Activated CD8-positive, alpha-beta T cell treated with anti-CD3 and anti-CD28 coated beads for 36 hours (primary cell): ENCODE data around the gene TPP2. TPM values are rescaled to one million over a fixed set of nuclear protein-coding genes. Genes with fewer than 3 reads are reported as not detected.

Experiments
- ATAC-seq: fragments of 200-7000 bp; cut with Tn5 transposase; one replicate; pipeline ENCODE4 v1.10.0; 2021; ENCODE audit warnings: mild to moderate bottlenecking, moderate library complexity
- CTCF ChIA-PET: fragments of 350-600 bp; sonication (Branson Sonifier 250); formaldehyde crosslinking; loops from one replicate; lab custom pipeline; 2021; ENCODE audit warnings: antibody characterized with exemption; lab: Charles Lee
- POLR2A ChIA-PET: fragments of 350-600 bp; sonication (Branson Sonifier 250); formaldehyde crosslinking; loops from one replicate; lab custom pipeline; 2021; ENCODE audit warnings: antibody characterized with exemption; lab: Charles Lee
- DNase-seq: peaks from one replicate; pipeline ENCODE4 v3.0.0-alpha.2; 2020
- H3K27ac Mint-ChIP-seq: one replicate; pipeline ENCODE4 v1.8.0; 2021; ENCODE audit warnings: mild to moderate bottlenecking, mixed read lengths
- H3K27me3 Mint-ChIP-seq: one replicate; pipeline ENCODE4 v1.8.0; 2021; ENCODE audit warnings: mixed read lengths
- H3K36me3 Mint-ChIP-seq: one replicate; pipeline ENCODE4 v1.8.0; 2021; ENCODE audit warnings: low read depth, mixed read lengths
- H3K4me1 Mint-ChIP-seq: one replicate; pipeline ENCODE4 v1.8.0; 2021; ENCODE audit warnings: low read depth, mixed read lengths
- H3K4me3 Mint-ChIP-seq: one replicate; pipeline ENCODE4 v1.8.0; 2021; ENCODE audit warnings: mild to moderate bottlenecking, moderate library complexity, mixed read lengths
- H3K9me3 Mint-ChIP-seq: one replicate; pipeline ENCODE4 v1.8.0; 2021; ENCODE audit warnings: mixed read lengths
- intact Hi-C: fragments of 100-400 bp; cut with micrococcal nuclease; formaldehyde crosslinking; loops from one replicate; pipeline ENCODE4 v1.10.0; 2022
- total RNA-seq, 2 experiments: library from RNA; stranded (reverse); gene quantifications; one replicate each; pipeline ENCODE4 v1.2.3, GENCODE V29; 2021
- TF ChIP-seq, protein P1 (sequence below): fragments of 200-600 bp; IDR thresholded peaks from one replicate; pipeline ENCODE4 v1.8.0; 2022; ENCODE audit warnings: antibody characterized with exemption, mild to moderate bottlenecking

The TPP2 gene
- total RNA-seq, 2 experiments from 2014 or later, result 70.3 to 70.8 TPM

- Mint-ChIP-seq H3K27ac (peak overlapping the region; percentile 100), H3K27me3 (no peaks in the 10 kb centered on the region), H3K4me3 (peak overlapping the region; percentile 99), H3K9me3 (no peaks in the 10 kb centered on the region), H3K36me3 (peaks cover 28% of the 10 kb centered on the region), H3K4me1 (peaks cover 59% of the 10 kb centered on the region)
- POLR2A ChIA-PET, result interaction anchor here (0.9 to 3.5 kb wide), 8 partner anchors 9 to 248 kb away, joined by 3 to 31 read pairs (median 6); partner anchors contain the start of genes ERCC5 and TEX30
- DNase-seq, result peak; percentile 41
- ATAC-seq, result peak; percentile 1
- intact Hi-C loops, result loop anchor here (5.0 kb wide), 2 partner anchors 175 to 205 kb away; partner anchors contain the start of gene TEX30
- TF ChIP-seq, protein P1, sequence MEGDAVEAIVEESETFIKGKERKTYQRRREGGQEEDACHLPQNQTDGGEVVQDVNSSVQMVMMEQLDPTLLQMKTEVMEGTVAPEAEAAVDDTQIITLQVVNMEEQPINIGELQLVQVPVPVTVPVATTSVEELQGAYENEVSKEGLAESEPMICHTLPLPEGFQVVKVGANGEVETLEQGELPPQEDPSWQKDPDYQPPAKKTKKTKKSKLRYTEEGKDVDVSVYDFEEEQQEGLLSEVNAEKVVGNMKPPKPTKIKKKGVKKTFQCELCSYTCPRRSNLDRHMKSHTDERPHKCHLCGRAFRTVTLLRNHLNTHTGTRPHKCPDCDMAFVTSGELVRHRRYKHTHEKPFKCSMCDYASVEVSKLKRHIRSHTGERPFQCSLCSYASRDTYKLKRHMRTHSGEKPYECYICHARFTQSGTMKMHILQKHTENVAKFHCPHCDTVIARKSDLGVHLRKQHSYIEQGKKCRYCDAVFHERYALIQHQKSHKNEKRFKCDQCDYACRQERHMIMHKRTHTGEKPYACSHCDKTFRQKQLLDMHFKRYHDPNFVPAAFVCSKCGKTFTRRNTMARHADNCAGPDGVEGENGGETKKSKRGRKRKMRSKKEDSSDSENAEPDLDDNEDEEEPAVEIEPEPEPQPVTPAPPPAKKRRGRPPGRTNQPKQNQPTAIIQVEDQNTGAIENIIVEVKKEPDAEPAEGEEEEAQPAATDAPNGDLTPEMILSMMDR, result no peak
- CTCF ChIA-PET, result interaction anchor here (0.7 to 6.3 kb wide), 8 partner anchors 10 to 250 kb away, joined by 3 to 53 read pairs (median 4); partner anchors contain the start of genes ERCC5 and TEX30
These were observed 509 bp downstream of the TPP2 start for GRCh38 chr13:102597029-102597961.

- TF ChIP-seq, protein P1, result no peak
- Mint-ChIP-seq H3K27me3 (no peaks in the 10 kb centered on the region), H3K4me3 (peak overlapping the region; percentile 99), H3K27ac (peak overlapping the region; percentile 97), H3K36me3 (peaks cover 34% of the 10 kb centered on the region), H3K4me1 (peaks cover 59% of the 10 kb centered on the region), H3K9me3 (no peaks in the 10 kb centered on the region)
- ChIA-PET CTCF (interaction anchor here (0.7 to 1.6 kb wide), 5 partner anchors 9 to 249 kb away, joined by 3 to 5 read pairs (median 3); no protein-coding TSS in a partner anchor), POLR2A (interaction anchor here (0.6 to 3.5 kb wide), 6 partner anchors 9 to 248 kb away, joined by 3 to 31 read pairs (median 4); partner anchors contain the start of genes ERCC5 and TEX30)
- ATAC-seq, result no peak
- intact Hi-C loops, result loop anchor here (5.0 kb wide), 2 partner anchors 174 to 204 kb away; partner anchors contain the start of gene TEX30
- no peak for DNase-seq
These were observed 1.3 kb downstream of the TPP2 start for GRCh38 chr13:102598061-102598460.

DNA sequence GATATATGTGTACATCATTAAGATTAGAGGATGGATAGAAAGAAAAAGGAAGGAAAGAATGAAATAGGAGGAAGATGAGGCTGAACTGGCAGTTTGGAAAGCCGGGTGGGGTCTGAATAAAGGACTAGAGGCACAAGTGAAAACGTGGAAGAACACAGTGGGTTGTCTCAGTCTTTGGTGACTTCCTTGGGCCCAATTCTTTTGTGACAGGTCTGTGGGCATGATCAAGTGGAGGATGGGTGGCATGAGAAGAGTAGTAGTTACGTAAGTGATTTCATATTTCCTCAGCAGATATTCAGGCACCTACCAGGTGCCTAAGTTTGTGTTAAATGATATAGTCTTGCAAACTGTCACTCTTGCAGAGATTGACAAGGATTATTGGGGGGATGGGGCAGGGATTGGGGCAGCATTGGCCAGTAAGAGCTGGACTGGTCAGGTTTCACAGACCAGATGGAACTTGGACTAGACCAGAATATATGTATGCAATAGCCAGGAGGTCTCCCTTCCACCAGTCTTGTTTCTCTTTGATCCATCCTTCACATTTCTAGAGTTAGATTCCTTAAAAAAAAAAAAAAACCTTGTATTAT is 2.7 kb downstream of the TPP2 start:
- Mint-ChIP-seq H3K36me3 (peaks cover 48% of the 10 kb centered on the region), H3K9me3 (no peaks in the 10 kb centered on the region)
- intact Hi-C loops, result loop anchor here (5.0 kb wide), 2 partner anchors 173 to 203 kb away; partner anchors contain the start of gene TEX30

DNA sequence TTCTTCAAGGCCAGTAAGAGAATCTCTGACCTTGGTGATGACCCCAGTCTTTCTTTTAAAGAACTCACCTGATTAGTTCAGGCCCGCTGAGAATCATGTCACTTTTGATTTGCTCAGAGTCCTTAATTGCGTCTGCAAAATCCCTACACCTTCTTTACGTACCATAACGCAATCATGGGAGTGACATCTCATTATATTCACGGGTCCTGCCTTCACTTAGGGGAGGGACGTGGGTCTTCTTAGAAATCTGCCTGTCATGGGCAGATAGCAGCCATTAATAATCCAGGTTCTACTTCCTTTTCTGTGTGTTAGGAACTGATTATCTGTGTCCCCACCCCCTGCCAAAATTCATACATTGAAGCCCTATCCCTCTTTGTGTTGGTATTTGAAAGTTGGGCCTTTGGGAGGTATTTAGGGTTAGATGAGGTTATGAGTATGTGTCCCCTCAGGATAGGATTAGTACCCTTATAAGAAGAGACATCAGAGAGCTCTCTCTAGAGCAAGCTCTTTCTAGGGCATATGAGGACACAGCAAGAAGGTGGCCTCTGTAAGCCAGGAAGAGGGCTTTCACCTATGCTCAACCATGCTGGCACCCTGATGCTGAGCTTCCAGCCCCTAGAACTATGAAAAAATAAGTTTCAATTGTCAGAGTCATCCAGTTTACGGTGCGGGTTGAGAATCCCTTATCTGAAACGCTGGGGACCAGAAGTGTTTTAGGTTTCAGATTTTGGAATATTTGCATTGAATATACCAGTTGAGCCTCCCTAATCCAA is 9.9 kb downstream of the TPP2 start:
- intact Hi-C loops, result no loop called here
- H3K4me1 Mint-ChIP-seq, result peaks cover 66% of the 10 kb centered on the region
- H3K27me3 Mint-ChIP-seq, result no peaks in the 10 kb centered on the region
- ChIA-PET CTCF (interaction anchor here (0.9 to 2.6 kb wide), 5 partner anchors 9 to 25 kb away, joined by 5 to 10 read pairs (median 7); no protein-coding TSS in a partner anchor), POLR2A (interaction anchor here (4.1 kb wide), 1 partner anchor 10 kb away, joined by 22 read pairs; the partner anchor contains the start of gene TPP2)
- peak overlapping the region; percentile 48 for H3K27ac Mint-ChIP-seq
- no peak for ATAC-seq
- H3K4me3 Mint-ChIP-seq, result no peak overlapping the region
- H3K36me3 Mint-ChIP-seq, result peaks cover 78% of the 10 kb centered on the region
- no peaks in the 10 kb centered on the region for H3K9me3 Mint-ChIP-seq
- TF ChIP-seq, protein P1, result no peak
- no peak for DNase-seq

More for the DNA sequence above, 2.7 kb downstream of the TPP2 start:
- Mint-ChIP-seq H3K4me3 (peak overlapping the region; percentile 99), H3K27me3 (no peaks in the 10 kb centered on the region), H3K4me1 (peaks cover 68% of the 10 kb centered on the region), H3K27ac (peak overlapping the region; percentile 91)
- TF ChIP-seq, protein P1, result no peak
- ChIA-PET CTCF (interaction anchor here (0.9 kb wide), 1 partner anchor 16 kb away, joined by 4 read pairs; no protein-coding TSS in a partner anchor), POLR2A (interaction anchor here (1.5 kb wide), 1 partner anchor 13 kb away, joined by 4 read pairs; no protein-coding TSS in a partner anchor)
- DNase-seq, result peak; percentile 21
- ATAC-seq, result no peak
